Colonic mucosa (tissue), 4 donors: ENCODE results near the gene SFPQ. TPM values are rescaled to one million over a fixed set of nuclear protein-coding genes. Genes with fewer than 3 reads are reported as not detected.

Experiments used
- DNase-seq: peaks from one replicate; pipeline ENCODE4 v3.0.0-alpha.2; 2020
- H3K27ac ChIP-seq: fragments of 200-600 bp; one replicate; pipeline ENCODE4 v1.8.0; 2021
- H3K27me3 ChIP-seq: fragments of 200-600 bp; one replicate; pipeline ENCODE4 v1.8.0; 2021
- H3K36me3 ChIP-seq: fragments of 200-600 bp; one replicate; pipeline ENCODE4 v1.8.0; 2021
- H3K4me1 ChIP-seq: fragments of 200-600 bp; one replicate; pipeline ENCODE4 v1.8.0; 2021; ENCODE audit warnings: mild to moderate bottlenecking
- H3K4me3 ChIP-seq: fragments of 200-600 bp; one replicate; pipeline ENCODE4 v1.8.0; 2021
- H3K9ac ChIP-seq, 2 donors: one replicate each; pipeline ENCODE4 v1.7.0; 2013; ENCODE audit warnings: control low read depth in 2 of 2, low read depth in 2 of 2, low read length in 2 of 2
- H3K9me3 ChIP-seq: fragments of 200-600 bp; one replicate; pipeline ENCODE4 v1.8.0; 2021
- CTCF ChIP-seq: fragments of 200-600 bp; IDR thresholded peaks from one replicate; pipeline ENCODE4 v1.8.0; 2022; ENCODE audit warnings: antibody characterized with exemption, mild to moderate bottlenecking
- intact Hi-C: fragments of 100-400 bp; cut with DNase I; formaldehyde crosslinking; loops from one replicate; pipeline ENCODE4 v1.14.1; 2022
- total RNA-seq, 2 donors: library from RNA; stranded (reverse); fragmentation: NEBNext Ultra II Directional in 1 of 2; extraction: Animal tissue kit (Norgen Biotek cat#: 25700) in 1 of 2; gene quantifications; one replicate each; pipeline ENCODE4 v1.2.1, GENCODE V29; 2021
- donor health status: healthy.
- donor health status: DM: no; HTN: no; CAD: no.
- donor health status: DM: no; HTN: no; CAD: no.

Gene SFPQ
- total RNA-seq, 2 donors from 2014 or later: 129 to 221 TPM

- intact Hi-C loops: loop anchor here (10.0 kb wide), 1 partner anchor 170 kb away; no protein-coding TSS in a partner anchor
- no peak overlapping the region for H3K4me3 ChIP-seq
- peaks cover 5% of the 10 kb centered on the region for H3K4me1 ChIP-seq
- no peak overlapping the region for H3K27ac ChIP-seq
- H3K9me3 ChIP-seq: no peaks in the 10 kb centered on the region
- TF ChIP-seq CTCF: no peak
- H3K36me3 ChIP-seq: peaks cover 50% of the 10 kb centered on the region
- no peaks in the 10 kb centered on the region for H3K27me3 ChIP-seq
- H3K9ac ChIP-seq: no peak overlapping the region
- DNase-seq: no peak
Measured at GRCh38 chr1:35185200-35185599, 7.7 kb downstream of the SFPQ start.

GRCh38 chr1:35184495-35185199, 8.3 kb downstream of the SFPQ start:
- Histone ChIP-seq H3K4me1 (no peaks in the 10 kb centered on the region), H3K9me3 (no peaks in the 10 kb centered on the region), H3K4me3 (no peak overlapping the region), H3K27me3 (no peaks in the 10 kb centered on the region), H3K36me3 (peaks cover 50% of the 10 kb centered on the region), H3K9ac (no peak overlapping the region), H3K27ac (no peak overlapping the region)
- intact Hi-C loops: loop anchor here (10.0 kb wide), 1 partner anchor 170 kb away; no protein-coding TSS in a partner anchor
- no peak for DNase-seq
- no peak for TF ChIP-seq CTCF

GRCh38 chr1:35181790-35182455, 11.0 kb downstream of the SFPQ start:
- Histone ChIP-seq H3K36me3 (peaks cover 42% of the 10 kb centered on the region), H3K9me3 (no peaks in the 10 kb centered on the region), H3K4me3 (no peak overlapping the region), H3K4me1 (no peaks in the 10 kb centered on the region), H3K27me3 (no peaks in the 10 kb centered on the region), H3K27ac (no peak overlapping the region), H3K9ac (no peak overlapping the region)
- no peak for DNase-seq
- TF ChIP-seq CTCF: no peak
- intact Hi-C loops: loop anchor here (10.0 kb wide), 1 partner anchor 167 kb away; no protein-coding TSS in a partner anchor

- no peaks in the 10 kb centered on the region for H3K4me1 ChIP-seq
- H3K27ac ChIP-seq: no peak overlapping the region
- TF ChIP-seq CTCF: no peak
- H3K36me3 ChIP-seq: peaks cover 39% of the 10 kb centered on the region
- intact Hi-C loops: loop anchor here (10.0 kb wide), 1 partner anchor 166 kb away; no protein-coding TSS in a partner anchor
- no peaks in the 10 kb centered on the region for H3K9me3 ChIP-seq
- H3K27me3 ChIP-seq: no peaks in the 10 kb centered on the region
- no peak overlapping the region for H3K9ac ChIP-seq
- DNase-seq: no peak
- no peak overlapping the region for H3K4me3 ChIP-seq
Measured at GRCh38 chr1:35180776-35181374, 12.1 kb downstream of the SFPQ start.

GRCh38 chr1:35179908-35180307, 13.0 kb downstream of the SFPQ start:
- H3K27me3 ChIP-seq: no peaks in the 10 kb centered on the region
- DNase-seq: no peak
- H3K4me3 ChIP-seq: no peak overlapping the region
- TF ChIP-seq CTCF: no peak
- no peaks in the 10 kb centered on the region for H3K4me1 ChIP-seq
- no peak overlapping the region for H3K9ac ChIP-seq
- H3K27ac ChIP-seq: no peak overlapping the region
- H3K36me3 ChIP-seq: peaks cover 42% of the 10 kb centered on the region
- H3K9me3 ChIP-seq: no peaks in the 10 kb centered on the region
- intact Hi-C loops: loop anchor here (10.0 kb wide), 1 partner anchor 165 kb away; no protein-coding TSS in a partner anchor
